Measurements from ENCODE around the gene SRF.

Gene SRF

GRCh38 chr6:43183441-43183840 lies 12.4 kb downstream of the SRF start:
- DNase-seq (ENCODE audit: low read depth in 2 of 2) = no peak

- no peak for DNase-seq (ENCODE audit: low read depth in 2 of 2)
These were observed 13.4 kb downstream of the SRF start for GRCh38 chr6:43184268-43184985.

- no peak for DNase-seq (ENCODE audit: low read depth in 2 of 2)
These were observed 14.4 kb downstream of the SRF start for GRCh38 chr6:43185391-43185985.

GRCh38 chr6:43186019-43186418 lies 14.9 kb downstream of the SRF start:
- DNase-seq (ENCODE audit: low read depth in 2 of 2) = no peak

GRCh38 chr6:43186706-43187105 lies 15.6 kb downstream of the SRF start:
- no peak for DNase-seq (ENCODE audit: low read depth in 2 of 2)

- DNase-seq (ENCODE audit: low read depth in 2 of 2) = no peak
These were observed 16.8 kb downstream of the SRF start for GRCh38 chr6:43187821-43188220.

GRCh38 chr6:43188426-43188825 lies 17.4 kb downstream of the SRF start:
- DNase-seq (ENCODE audit: low read depth in 2 of 2) = no peak

- DNase-seq (ENCODE audit: low read depth in 2 of 2) = no peak
These were observed 18.8 kb downstream of the SRF start for GRCh38 chr6:43189776-43190304.

GRCh38 chr6:43192911-43193310 lies 21.8 kb downstream of the SRF start:
- no peak for DNase-seq (ENCODE audit: low read depth in 2 of 2)

GRCh38 chr6:43193929-43194328 lies 22.9 kb downstream of the SRF start:
- DNase-seq (ENCODE audit: low read depth in 2 of 2) = no peak

- no peak for DNase-seq (ENCODE audit: low read depth in 2 of 2)
These were observed 25.3 kb downstream of the SRF start for GRCh38 chr6:43196337-43196736.

- DNase-seq (ENCODE audit: low read depth in 2 of 2) = no peak
These were observed 28.8 kb downstream of the SRF start for GRCh38 chr6:43199912-43200311.

GRCh38 chr6:43200541-43200940 lies 29.5 kb downstream of the SRF start:
- DNase-seq (ENCODE audit: low read depth in 2 of 2) = no peak

- DNase-seq (ENCODE audit: low read depth in 2 of 2) = no peak
These were observed 31.4 kb downstream of the SRF start for GRCh38 chr6:43202451-43202850.

- DNase-seq (ENCODE audit: low read depth in 2 of 2) = no peak
These were observed 32.1 kb downstream of the SRF start for GRCh38 chr6:43203029-43203717.

GRCh38 chr6:43203718-43204095 lies 32.6 kb downstream of the SRF start:
- DNase-seq (ENCODE audit: low read depth in 2 of 2) = no peak

GRCh38 chr6:43204271-43205105 lies 33.4 kb downstream of the SRF start:
- no peak for DNase-seq (ENCODE audit: low read depth in 2 of 2)

- DNase-seq (ENCODE audit: low read depth in 2 of 2) = no peak
These were observed 34.8 kb downstream of the SRF start for GRCh38 chr6:43205849-43206248.

GRCh38 chr6:43207286-43207685 lies 36.2 kb downstream of the SRF start:
- no peak for DNase-seq (ENCODE audit: low read depth in 2 of 2)

GRCh38 chr6:43211955-43212354 lies 40.9 kb downstream of the SRF start:
- DNase-seq (ENCODE audit: low read depth in 2 of 2) = no peak

- DNase-seq (ENCODE audit: low read depth in 2 of 2) = no peak
These were observed 42.4 kb downstream of the SRF start for GRCh38 chr6:43213431-43213830.

GRCh38 chr6:43215066-43215465 lies 44.0 kb downstream of the SRF start:
- DNase-seq (ENCODE audit: low read depth in 2 of 2) = no peak

Measured in stimulated activated CD8-positive, alpha-beta memory T cell treated with anti-CD3 and anti-CD28 coated beads, Interleukin-15, amount 100 ng/mL, for 4 hours (primary cell).